Left hindlimb (tissue), 1 donor: ENCODE data around the gene PNMA8A.
"Not testable (repeated sequence)": the region's sequence is repeated elsewhere in the genome, so short reads cannot be mapped to it uniquely, and the experiment has no call there.

Experiments used
- DNase-seq: peaks from one replicate; pipeline ENCODE4 v3.0.0-alpha.2; 2018

The PNMA8A gene

DNA sequence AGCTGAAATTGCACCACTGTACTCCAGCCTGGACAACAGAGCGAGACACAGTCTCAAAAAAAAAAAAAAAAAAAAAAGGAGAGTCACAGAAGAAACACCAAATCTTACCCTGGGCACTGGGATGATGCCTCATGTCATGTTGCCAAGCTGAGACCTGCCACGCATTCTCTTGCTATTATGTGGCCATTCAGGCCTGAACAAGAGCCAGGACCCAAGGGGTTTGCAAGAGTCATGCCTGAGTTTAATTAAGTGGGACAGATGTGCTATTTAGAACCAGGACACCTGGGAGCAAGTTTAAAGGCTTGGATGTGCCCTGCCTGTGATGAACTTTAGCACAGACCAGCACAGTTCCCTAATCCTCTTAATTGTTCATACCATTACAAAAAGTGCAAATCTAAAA lies 9.8 kb downstream of the PNMA8A start:
- no peak for DNase-seq

DNA sequence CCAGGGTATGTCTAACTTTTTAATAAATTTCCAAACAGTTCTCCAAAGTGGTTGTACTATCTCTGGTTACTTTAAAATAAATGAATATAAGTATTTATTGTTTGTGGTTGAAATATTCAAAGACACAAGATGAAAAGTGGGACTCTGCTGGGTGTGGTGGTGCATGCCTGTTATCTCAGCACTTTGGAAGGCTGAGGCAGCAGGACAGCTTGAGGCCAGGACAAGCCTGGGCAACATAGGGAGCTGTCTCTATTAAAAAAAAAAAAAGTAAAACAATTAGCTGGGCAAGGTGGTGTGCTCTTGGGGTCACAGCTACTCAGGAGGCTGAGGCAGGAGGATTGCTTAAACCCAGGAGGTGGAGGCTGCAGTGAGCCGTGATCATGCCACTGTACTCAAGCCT lies 10.4 kb downstream of the PNMA8A start:
- DNase-seq = no peak

DNA sequence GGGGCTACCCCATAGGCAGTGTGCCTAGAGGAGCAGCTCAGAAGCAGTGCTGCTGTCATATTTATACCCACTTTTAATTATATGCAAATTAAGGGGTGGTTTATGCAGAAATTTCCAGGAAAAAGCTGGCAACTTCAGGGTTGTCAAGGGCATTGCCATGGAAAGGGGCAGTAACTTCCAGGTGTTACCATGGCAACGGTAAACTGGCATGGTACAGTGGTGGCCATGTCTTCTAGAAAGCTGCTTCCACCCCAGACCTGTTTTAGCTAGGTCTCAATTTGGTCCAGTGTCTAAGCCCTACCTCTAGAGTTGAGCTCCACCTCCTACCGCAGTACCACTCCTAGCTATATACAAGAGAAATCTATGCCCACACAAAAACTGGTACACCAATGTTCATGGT lies 11.3 kb downstream of the PNMA8A start:
- DNase-seq = no peak

DNA sequence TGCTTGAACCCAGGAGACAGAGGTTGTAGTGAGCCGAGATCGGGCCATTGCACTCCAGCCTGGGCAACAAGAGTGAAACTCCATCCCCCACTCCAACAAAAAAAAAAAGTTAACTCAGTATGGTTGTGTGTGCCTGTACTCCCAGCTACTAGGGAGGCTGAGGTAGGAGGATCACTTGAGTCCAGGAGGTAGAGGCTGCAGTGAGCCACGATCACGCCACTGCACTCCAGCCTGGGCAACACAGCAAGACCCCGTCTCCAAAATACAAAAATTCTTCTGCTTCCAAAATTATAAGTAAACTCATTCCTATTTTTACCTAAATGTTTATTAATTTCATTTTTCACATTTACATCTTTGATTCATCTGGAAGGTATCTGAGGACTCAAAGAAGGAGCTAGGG lies 14.4 kb downstream of the PNMA8A start:
- no peak for DNase-seq

DNA sequence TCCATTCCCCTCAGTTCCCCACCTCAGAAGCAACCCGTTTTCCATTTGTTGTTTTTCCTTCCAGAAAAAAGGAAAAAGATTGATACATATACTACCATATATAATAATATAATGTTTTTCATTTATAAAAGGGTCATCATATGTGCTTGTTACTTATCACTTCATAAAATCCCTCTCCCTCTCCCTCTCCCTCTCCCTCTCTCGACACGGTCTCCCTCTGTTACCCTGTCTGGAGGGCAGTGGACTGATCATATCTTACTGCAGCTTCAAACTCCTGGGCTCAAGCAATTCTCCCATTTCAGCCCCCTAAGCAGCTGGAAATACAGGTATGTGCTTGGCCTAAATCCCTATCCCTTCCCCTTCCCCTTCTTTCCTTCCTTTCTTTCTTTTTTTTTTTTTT lies 17.1 kb downstream of the PNMA8A start:
- no peak for DNase-seq

DNA sequence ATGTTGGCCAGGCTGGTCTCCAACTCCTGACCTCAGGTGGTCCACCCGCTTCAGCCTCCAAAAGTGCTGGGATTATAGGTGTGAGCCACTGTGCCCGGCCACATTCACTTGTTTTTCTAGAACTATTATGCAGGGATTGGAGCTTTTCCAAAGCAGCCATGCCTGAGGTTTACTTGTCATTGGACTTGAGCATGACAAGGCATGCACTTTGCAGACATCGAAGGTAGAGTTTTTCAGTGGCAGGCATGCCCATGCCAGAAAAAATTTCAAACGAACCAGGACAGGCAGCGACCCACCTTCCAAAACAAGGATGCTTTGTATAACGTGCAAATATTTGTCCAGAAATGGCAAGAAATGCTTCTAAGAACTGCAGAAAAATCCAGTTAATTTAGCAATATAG lies 17.7 kb downstream of the PNMA8A start:
- no peak for DNase-seq

DNA sequence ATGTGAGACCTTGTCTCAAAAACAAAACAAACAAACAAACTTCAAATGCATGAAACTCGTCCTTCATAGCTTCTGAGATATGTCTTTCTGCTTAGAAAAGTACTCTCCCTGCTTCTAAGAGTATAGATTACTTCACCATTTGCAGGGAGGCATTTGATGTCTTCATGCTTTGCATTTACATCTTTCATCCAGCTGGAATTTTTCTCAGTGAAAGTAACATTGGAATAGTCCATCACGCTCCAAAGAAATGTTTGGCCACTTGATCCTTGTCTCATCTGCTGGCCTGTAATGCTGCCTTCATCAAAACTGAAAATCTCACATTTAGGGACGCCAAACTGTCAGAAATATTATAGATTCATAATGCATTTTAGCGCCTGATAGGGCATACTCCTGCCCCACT lies 19.2 kb downstream of the PNMA8A start:
- no peak for DNase-seq

DNA sequence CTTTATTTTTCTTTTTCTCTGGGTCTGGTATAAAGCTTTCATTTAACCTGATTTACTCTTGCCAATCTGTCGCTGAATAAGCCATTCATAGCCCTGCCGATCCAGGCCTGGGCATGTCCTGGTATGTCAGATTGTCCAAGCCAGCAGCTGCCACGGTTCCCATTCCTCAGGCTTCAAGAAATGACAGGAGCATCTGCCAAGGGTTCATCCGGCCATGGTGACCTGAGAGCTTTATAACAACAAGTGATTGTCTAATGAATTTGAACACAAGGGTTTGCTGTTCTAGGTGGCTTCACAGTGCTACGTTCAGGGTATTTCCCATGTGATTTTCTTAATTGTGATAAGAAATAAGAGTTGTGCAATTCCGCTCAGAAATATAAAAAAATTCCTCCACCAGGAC lies 20.0 kb downstream of the PNMA8A start:
- peak; percentile 59 for DNase-seq

DNA sequence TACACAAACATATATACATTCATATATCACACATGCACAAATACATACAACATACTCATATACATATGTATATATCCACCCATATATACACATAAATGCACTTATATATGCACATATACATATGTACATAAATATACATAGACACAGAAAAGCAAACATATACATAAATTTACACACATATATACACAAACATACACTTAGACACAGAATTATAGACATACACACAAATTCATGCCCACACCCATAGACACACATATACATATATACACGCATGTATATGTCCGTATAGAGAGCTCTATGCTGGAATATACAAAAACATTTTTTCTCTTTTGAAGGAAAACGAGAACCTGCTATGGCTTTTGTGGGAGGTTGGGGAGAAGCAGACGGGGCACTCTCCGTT lies 20.6 kb downstream of the PNMA8A start:
- DNase-seq = no peak

DNA sequence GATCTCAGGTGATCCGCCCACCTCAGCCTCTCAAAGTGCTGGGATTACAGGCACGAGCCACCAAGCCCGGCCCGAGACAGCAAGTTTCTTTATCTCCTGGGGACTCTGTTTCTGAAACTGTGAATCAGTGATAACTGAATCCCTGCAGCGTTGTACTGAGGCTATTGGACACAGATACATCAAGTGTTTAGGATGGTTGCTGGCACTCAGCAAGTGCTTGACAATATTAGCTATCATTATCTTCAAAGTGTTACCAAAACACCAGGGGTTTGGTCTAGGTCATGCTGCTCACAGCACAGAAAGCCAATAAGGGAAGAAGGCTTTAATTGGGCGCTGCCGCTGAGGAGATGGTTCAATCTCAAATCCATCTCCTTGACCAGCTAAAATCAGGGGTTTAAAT lies 22.1 kb downstream of the PNMA8A start:
- no peak for DNase-seq

DNA sequence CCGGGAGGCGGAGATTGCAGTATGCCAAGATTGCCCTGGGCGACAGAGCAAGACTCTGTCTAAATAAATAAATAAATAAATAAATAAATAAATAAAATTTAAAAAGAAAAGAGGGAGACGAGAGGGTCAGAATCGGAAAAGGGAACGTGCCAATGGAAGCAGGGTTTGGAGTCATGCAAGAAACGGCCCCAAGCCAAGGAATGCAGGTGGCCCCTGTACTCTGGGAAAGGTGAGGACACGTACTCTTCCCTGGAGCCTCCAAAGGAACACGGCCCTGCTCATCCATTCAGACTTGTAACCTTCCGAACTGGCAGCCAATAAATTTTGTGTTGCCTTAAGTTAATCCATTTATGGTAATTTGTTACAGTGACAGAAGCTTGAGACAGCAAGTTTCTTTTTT lies 22.8 kb downstream of the PNMA8A start:
- no peak for DNase-seq

DNA sequence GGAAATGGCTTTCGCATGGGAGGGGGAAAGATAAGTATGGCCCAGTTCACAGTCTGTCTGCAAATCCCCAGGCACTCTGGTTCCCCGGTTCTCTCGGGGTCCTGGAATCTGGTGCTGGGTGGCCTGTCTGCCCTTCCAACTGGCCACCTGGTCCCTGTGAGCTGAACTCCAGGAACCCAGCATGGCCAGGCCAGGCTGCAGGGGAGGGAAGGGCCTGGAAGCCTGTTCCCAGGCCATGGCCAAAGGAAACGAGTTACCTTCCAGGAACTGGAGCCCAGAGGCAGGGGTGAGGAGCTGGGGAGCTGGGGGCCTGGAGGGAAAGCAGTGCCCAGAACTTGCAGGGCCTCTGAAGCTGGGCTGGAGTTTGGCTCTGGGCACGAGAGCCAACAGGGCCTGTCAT lies 23.5 kb downstream of the PNMA8A start:
- peak; percentile 66 for DNase-seq

DNA sequence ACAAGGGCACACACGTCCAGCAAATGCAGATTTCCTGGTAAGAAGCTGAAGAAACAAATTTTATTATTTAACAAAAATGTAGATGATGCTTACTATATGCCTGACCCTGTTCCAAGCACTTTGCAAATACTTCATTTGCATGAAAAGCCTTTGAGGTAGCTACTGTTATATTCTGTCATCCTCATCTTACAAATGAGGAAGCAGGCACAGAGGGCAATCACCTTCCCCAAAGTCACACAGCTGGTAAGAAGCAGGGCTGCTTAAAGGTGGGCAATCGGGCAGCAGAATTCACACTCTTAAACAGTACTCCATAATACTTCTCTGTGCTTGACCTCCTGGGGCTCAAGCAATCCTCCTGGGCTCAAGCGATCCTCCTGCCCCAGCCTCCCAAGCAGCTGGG lies 24.4 kb downstream of the PNMA8A start:
- no peak for DNase-seq

DNA sequence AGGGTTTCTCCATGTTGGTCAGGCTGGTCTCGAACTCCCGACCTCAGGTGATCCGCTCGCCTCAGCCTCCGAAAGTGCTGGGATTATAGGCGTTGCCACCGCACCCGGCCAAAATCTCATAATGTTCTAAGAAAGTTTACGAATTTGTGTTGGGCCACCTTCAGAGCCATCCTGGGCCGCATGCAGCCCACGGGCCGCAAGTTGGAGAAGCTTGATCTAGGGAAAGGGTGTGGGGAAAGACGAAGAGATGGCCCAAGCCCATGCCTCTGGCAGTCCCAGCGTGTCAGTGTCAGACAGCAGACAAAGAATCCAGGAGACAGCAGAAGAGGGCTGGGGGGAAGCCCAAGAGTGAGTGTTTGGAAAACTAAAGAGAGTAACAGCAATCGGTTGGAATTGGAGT lies 25.3 kb downstream of the PNMA8A start:
- DNase-seq = no peak

DNA sequence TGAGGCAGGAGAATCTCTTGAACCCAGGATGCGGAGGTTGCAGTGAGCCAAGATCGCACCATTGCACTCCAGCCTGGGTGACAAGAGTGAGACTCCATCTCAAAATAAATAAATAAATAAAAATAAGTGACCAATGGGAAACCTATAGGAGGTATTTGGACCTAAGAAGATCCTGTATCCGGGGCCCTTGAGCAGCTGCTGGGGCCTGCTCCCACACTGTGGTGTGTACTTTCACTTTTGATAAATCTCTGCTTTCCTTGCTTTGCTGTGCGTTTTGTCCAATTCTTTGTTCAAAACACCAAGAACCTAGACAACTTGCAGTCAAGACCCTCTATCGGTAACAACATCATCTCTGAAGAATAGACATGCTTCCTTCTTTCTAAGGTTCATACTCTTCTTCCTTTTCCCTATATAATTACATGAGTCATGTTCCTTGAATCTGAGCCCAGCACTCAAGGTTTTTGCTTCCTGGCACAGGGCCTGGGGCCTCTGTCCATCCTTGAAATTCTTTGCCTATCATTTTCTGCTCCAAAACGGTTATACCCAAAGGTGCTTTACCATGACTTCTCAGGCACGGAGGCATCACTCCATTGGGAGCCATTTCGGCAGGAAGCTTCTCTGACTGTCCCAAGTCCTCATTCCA lies 28.4 kb downstream of the PNMA8A start:
- DNase-seq = peak; percentile 68

DNA sequence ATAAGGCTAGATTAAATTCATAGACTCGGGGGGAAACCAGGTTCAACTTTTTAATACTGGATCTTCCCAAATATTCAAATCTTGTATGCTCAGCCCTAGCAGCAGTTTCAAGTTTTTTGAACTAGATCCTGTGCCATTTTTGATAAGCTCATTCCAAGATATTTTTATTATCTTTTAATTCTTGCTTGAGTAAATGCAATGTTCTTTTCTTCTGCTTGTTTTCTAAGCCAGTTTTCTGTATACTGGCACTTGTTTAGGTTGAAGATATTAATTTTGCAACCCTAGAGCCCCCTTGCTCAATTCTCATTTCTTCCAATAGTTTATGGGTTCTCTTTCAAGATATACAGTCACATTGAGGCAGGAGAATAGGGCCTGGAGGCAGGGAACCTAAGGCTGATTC lies 29.5 kb downstream of the PNMA8A start:
- DNase-seq = no peak

DNA sequence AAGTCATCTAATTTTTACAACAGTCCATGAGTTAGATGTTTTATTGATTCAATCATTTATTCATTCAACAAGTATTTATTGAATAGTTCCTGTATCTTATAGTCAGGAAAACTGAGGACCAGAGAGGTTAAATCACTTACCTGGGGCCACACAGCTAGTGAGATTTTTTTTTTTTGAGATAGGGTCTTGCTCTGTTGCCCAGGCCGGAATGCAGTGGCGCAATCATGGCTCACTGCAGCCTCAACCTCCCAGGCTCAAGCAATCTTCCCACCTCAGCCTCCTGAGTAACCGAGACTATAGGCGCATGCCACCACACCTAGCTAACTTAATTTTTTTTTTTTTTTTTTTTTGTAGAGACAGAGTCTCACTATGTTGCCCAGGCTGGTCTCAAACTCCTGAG lies 35.7 kb downstream of the PNMA8A start:
- not testable (repeated sequence) for DNase-seq

DNA sequence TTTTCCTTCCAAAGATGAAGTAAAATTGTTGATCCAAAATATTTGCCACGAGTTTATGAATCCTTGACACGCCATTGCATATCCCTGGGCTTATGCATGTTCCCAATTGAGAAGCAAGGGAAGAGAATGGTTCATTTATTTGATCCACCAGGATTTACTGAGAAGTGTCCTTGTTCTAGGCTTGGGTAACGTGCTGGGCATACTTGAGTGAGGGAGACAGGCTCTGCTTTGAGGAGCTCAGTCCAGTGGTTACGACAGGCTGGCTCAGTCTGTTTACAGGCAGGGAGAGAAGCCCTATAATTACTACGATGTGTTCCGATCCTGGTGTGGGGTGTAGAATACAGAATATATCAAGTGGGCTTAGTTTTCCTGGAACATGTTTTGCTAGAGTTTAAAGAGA lies 36.4 kb downstream of the PNMA8A start:
- DNase-seq = no peak

DNA sequence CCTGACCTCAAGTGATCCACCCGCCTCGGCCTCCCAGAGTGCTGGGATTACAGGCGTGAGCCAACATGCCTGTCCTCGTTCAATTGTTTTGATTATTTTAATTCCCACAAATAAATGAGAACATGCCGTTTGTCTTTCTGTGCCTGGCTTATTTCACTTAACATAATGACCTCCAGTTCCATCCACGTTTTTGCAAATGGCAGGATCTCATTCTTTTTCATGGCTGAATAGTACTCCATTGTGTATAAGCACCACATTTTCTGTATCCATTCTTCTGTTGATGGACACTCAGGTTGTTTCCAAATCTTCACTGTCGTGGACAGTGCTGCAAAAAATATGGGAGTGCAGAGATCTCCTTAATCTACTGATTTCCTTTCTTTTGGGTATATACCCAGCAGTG lies 37.9 kb downstream of the PNMA8A start:
- DNase-seq = not testable (repeated sequence)

DNA sequence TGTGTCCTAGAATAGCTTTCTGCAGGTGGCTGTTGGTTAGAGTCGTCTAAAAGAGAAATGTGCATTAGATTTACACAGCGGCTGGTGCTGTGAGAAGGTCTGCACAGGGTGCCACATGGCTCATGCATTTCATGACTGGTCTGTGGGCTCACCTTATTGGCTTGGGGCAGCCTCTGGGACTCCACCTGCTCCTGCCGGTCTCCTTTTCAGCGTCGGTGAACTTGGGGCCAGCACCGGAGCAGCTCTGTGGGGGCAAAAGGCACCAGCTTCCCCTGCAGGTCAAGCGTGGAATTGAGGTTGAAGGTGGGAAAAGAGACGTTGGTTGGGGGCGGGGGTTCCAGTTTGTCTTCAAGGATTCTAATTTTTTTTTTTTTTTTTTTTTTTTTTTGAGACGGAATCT lies 39.5 kb downstream of the PNMA8A start:
- DNase-seq = no peak

DNA sequence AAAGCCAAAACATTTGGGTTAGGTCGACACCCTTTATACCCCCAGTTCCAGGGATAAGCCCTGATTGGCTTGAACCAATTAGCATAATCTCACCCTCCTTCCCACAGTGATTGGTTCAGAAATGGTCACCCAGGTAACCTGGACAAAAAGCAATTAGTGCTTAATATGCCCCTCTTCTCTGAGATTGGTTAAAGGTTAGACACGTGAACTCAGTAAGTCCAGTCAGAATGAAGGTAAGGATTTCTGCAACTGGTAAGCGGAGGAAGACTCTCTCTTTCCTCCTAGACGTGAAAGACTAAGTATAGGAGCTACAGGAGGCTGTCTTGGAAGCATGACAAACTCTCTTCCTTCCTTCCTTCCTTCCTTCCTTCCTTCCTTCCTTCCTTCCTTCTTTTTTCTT lies 41.4 kb downstream of the PNMA8A start:
- no peak for DNase-seq

DNA sequence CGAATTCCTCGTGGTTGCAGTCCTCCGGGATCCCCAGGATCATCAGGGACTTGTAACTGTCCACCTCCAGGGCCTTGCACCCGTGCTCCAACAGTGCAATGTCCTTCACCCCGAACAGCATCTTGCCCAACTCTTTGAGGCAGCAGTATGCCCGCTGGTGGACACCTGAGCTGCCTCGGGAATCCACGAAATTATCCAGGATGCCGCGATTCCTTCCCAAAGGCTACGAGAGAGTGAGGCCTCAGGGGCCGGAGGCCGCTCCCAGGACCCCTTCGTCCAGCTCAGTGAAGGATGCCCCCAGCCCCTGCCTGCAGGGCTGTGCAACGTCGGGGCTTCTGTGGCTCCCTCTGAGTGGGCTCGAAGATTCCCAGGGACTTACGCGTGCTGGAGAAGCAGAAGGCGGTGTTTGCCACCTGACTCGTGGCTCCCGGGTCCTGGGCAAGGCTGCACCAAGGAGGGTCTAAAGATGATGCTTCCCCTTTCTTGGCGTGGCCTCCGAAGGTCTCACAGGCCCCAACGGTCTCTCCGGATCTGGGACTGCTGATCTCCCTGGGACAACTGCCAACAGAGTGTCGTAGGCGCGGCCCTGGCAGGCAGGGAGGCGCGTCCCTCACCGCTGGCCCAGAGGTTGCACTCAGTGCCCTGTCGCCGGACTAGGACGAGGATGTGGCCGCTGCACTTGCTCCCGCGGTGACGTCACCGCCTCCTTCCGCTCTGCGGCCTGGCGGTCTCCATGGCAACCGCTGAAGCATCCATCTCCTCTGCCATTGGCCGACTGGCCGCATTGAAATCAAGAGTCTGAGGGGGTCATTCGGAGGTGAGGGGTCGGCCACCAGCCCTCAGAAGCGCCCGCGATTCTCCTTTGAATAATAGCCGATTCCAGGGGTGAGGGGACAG lies 42.9 kb downstream of the PNMA8A start, which contains the start of gene PNMA8C:
Gene PNMA8C, minus strand, starts transcription at position 698 of the 897 bp plus-strand sequence. Its CDS starts 577 bp downstream, at position 121.
- peak; percentile 84 for DNase-seq

DNA sequence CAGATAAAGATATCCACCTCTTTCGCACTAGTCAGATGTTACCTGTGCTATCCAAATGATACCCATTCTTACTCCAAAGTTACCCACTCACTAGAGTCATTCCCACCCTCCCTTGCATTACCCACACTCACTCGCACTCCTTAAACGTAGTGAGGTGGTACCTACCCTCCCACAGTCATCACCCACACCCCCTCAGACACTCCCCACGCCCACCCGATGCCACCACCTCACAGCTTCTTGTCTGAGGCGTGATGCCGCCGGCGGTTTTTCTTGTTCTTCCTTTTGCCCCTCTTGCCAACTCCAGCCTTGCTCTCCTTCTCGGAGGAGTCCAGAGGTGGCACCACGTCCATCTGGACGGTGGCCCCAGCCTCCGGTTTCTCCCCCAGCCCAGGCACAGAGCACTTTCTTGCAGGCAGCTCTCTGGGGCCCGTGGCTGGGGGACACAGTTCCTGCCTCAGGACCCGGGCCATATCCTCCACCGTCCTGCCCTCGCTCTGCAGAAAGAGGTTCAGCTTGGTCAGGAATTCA lies 43.8 kb downstream of the PNMA8A start:
- no peak for DNase-seq

DNA sequence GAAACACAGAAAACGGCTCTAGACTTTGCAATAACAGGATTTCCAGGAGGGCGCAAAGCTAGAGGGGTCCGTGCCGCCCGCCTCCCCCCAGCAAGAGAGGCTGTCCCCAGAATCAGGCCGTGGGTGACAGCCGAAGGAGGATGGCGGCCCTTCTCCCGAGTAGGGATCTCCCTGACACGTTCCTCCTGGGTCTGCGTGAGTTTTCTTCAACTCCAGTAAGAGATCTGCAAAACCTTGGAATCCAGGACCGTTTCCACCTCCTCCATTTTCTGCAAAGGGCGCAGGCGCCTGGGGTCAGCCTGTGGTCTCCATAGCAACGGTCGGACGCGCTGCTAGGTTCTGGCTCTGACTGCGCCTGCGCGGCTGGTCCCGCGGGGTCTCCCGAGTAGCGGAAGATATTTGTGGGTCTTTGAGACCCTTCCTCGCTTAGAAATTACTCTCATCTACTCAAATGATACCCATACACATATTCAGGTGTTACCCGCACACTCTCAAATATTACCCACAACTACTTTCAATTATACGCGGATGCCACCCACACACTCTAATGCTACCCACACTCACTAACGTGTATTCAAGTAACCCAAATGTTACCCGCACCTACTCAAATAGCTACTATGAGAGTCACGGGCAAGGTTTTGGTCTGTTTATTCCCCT lies 44.7 kb downstream of the PNMA8A start:
- DNase-seq = peak; percentile 85
